ENCODE measurements around the gene AGA. TPM values are rescaled to one million over a fixed set of nuclear protein-coding genes. Genes with fewer than 3 reads are reported as not detected.

The AGA gene
- total RNA-seq, 2 experiments from 2014 or later = 14.6 to 15.4 TPM

GRCh38 chr4:177453116-177453515, 10.9 kb upstream of the AGA start:
- Histone ChIP-seq H3K4me1 (ENCODE audit: insufficient read depth, low read length) (no peaks in the 10 kb centered on the region), H3K9me3 (ENCODE audit: control insufficient read depth in 1 of 2, insufficient read depth in 1 of 2, low read length in 2 of 2) (no peaks in the 10 kb centered on the region), H3K27ac (ENCODE audit: low read depth in 1 of 2, low read length in 2 of 2) (no peak overlapping the region), H3K4me3 (ENCODE audit: low read length) (no peak overlapping the region), H3K27me3 (ENCODE audit: control insufficient read depth in 1 of 2, insufficient read depth in 2 of 2, low read length in 2 of 2) (no peaks in the 10 kb centered on the region), H3K36me3 (ENCODE audit: insufficient read depth, low read length) (no peaks in the 10 kb centered on the region)
- Mint-ChIP-seq H3K27me3 (no peaks in the 10 kb centered on the region), H3K27ac (no peak overlapping the region), H3K4me1 (ENCODE audit: low read depth) (peaks cover 10% of the 10 kb centered on the region), H3K36me3 (ENCODE audit: low read depth) (no peaks in the 10 kb centered on the region), H3K4me3 (no peak overlapping the region), H3K9me3 (no peaks in the 10 kb centered on the region)
- intact Hi-C loops (cut with DNase I, micrococcal nuclease) = no loop called here
- ChIA-PET POLR2A (no interaction called here), CTCF (no interaction called here)
- no peak for DNase-seq
- no peak for TF ChIP-seq CTCF (IDR thresholded peaks at IDR 0.05)
- no peak for ATAC-seq (ENCODE audit: poor library complexity)

DNA sequence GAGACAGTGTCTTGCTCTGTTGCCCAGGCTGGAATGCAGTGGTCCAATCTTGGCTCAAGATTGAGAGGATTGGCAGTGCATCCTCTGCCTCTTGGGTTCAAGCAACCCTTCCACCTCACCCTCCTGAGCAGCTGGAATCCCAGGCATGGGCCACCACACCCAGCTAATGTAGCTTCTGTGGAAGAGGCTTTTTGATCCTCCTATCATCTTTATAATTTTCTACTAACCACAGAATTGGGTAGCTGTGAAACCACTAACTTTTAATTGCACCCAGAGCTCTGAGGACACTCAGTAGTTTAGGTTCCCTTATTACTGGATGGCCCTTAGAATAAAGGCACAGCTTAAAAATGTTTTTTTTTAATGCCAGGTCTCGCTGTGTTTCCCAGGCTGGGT, 8.9 kb upstream of the AGA start:
- POLR2A ChIA-PET = interaction anchor here (1.5 kb wide), 1 partner anchor 9 kb away, joined by 6 read pairs; the partner anchor contains the start of gene AGA
- ATAC-seq (ENCODE audit: poor library complexity) (no peak), DNase-seq (no peak)
- no peak overlapping the region for H3K27ac Mint-ChIP-seq
- Histone ChIP-seq H3K27ac (ENCODE audit: low read depth in 1 of 2, low read length in 2 of 2) (no peak overlapping the region), H3K4me3 (ENCODE audit: low read length) (no peak overlapping the region), H3K27me3 (ENCODE audit: control insufficient read depth in 1 of 2, insufficient read depth in 2 of 2, low read length in 2 of 2) (no peaks in the 10 kb centered on the region), H3K36me3 (ENCODE audit: insufficient read depth, low read length) (no peaks in the 10 kb centered on the region), H3K4me1 (ENCODE audit: insufficient read depth, low read length) (no peaks in the 10 kb centered on the region), H3K9me3 (ENCODE audit: control insufficient read depth in 1 of 2, insufficient read depth in 1 of 2, low read length in 2 of 2) (no peaks in the 10 kb centered on the region)
- peaks cover 24% of the 10 kb centered on the region for H3K4me1 Mint-ChIP-seq (ENCODE audit: low read depth)
- H3K9me3 Mint-ChIP-seq = no peaks in the 10 kb centered on the region
- no peaks in the 10 kb centered on the region for H3K27me3 Mint-ChIP-seq
- no peak overlapping the region for H3K4me3 Mint-ChIP-seq
- H3K36me3 Mint-ChIP-seq (ENCODE audit: low read depth) = no peaks in the 10 kb centered on the region
- no peak for TF ChIP-seq CTCF (IDR thresholded peaks at IDR 0.05)
- CTCF ChIA-PET = no interaction called here
- intact Hi-C loops (cut with DNase I, micrococcal nuclease) = no loop called here

- CTCF ChIA-PET = no interaction called here
- H3K36me3 Mint-ChIP-seq (ENCODE audit: low read depth) = no peaks in the 10 kb centered on the region
- H3K4me1 ChIP-seq (ENCODE audit: insufficient read depth, low read length) = no peaks in the 10 kb centered on the region
- DNase-seq (no peak), ATAC-seq (ENCODE audit: poor library complexity) (no peak)
- H3K27ac Mint-ChIP-seq = no peak overlapping the region
- no peak overlapping the region for H3K4me3 ChIP-seq (ENCODE audit: low read length)
- no peaks in the 10 kb centered on the region for H3K9me3 Mint-ChIP-seq
- intact Hi-C loops (cut with DNase I, micrococcal nuclease) = no loop called here
- no peak overlapping the region for H3K27ac ChIP-seq (ENCODE audit: low read depth in 1 of 2, low read length in 2 of 2)
- no peaks in the 10 kb centered on the region for H3K36me3 ChIP-seq (ENCODE audit: insufficient read depth, low read length)
- H3K27me3 Mint-ChIP-seq = no peaks in the 10 kb centered on the region
- H3K4me3 Mint-ChIP-seq = no peak overlapping the region
- H3K27me3 ChIP-seq (ENCODE audit: control insufficient read depth in 1 of 2, insufficient read depth in 2 of 2, low read length in 2 of 2) = no peaks in the 10 kb centered on the region
- H3K4me1 Mint-ChIP-seq (ENCODE audit: low read depth) = peaks cover 24% of the 10 kb centered on the region
- no peaks in the 10 kb centered on the region for H3K9me3 ChIP-seq (ENCODE audit: control insufficient read depth in 1 of 2, insufficient read depth in 1 of 2, low read length in 2 of 2)
- no peak for TF ChIP-seq CTCF (IDR thresholded peaks at IDR 0.05)
- POLR2A ChIA-PET = interaction anchor here (1.5 kb wide), 1 partner anchor 9 kb away, joined by 6 read pairs; the partner anchor contains the start of gene AGA
Observed at GRCh38 chr4:177450426-177451107, 8.3 kb upstream of the AGA start.

Data from CD4-positive, alpha-beta T cell (primary cell).